HepG2 (cell line): ENCODE measurements around the gene INSL4. TPM values are rescaled to one million over a fixed set of nuclear protein-coding genes. Genes with fewer than 3 reads are reported as not detected.

Experiments used
- ATAC-seq: fragments of 200-7000 bp; cut with Tn5 transposase; 3 replicates; pipeline ENCODE4 v1.9.1; 2020; ENCODE audit warnings: mild to moderate bottlenecking, moderate library complexity
- BruUV-seq: library from RNA; stranded (reverse); fragments of 400-500 nt; replicated peaks from 2 replicates; lab custom pipeline; 2021; lab: Mats Ljungman, UMichigan
- CTCF ChIA-PET: fragments of 300-600 bp; formaldehyde crosslinking; extraction: SDS; loops from one replicate; lab custom pipeline; 2021; ENCODE audit warnings: low total read pairs, inconsistent platforms, low intra/inter-chr PET ratio; lab: Yijun Ruan, JAX
- POLR2A ChIA-PET: fragments of 350-600 bp; sonication (Branson Sonifier 250); formaldehyde crosslinking; loops from one replicate; lab custom pipeline; 2020; ENCODE audit warnings: antibody characterized with exemption, inconsistent platforms; lab: Yijun Ruan, JAX
- DNase-seq: peaks from one replicate; pipeline ENCODE4 v3.0.0-alpha.2; 2015; ENCODE audit warnings: low spot score
- FAIRE-seq: peaks from 3 replicates; lab custom pipeline; 2011; peaks lifted over from hg19 to GRCh38; lab: Jason Lieb, UNC
- H2AFZ ChIP-seq: one replicate; pipeline ENCODE4 v1.6.1; 2011; ENCODE audit warnings: low read length, inconsistent platforms
- H3K27ac ChIP-seq: fragments of 300-600 bp; 3 replicates; pipeline ENCODE4 v1.8.0; 2011; ENCODE audit warnings: mixed run types, mild to moderate bottlenecking, mixed read lengths, low read length, inconsistent platforms; ENCODE audit not compliant: insufficient read depth; ENCODE audit errors: extremely low read length
- H3K27me3 ChIP-seq, 2 experiments: fragments of 200-600 bp in 1 of 2; 2 replicates in 1 of 2; 3 replicates in 1 of 2; pipeline versions ENCODE4 v1.6.0 to v1.8.0; 2011; ENCODE audit warnings: low read length in 2 of 2, mild to moderate bottlenecking in 2 of 2, moderate library complexity in 2 of 2, inconsistent platforms in 1 of 2; ENCODE audit not compliant: insufficient read depth in 2 of 2, control insufficient read depth in 1 of 2
- H3K36me3 ChIP-seq, 2 experiments: fragments of 200-600 bp in 1 of 2; replicated peaks in 1 of 2; 2 replicates in 1 of 2; 3 replicates in 1 of 2; pipeline versions ENCODE4 v1.5.1 to v1.8.0; 2011; ENCODE audit warnings: low read length in 2 of 2, inconsistent platforms in 1 of 2; ENCODE audit not compliant: insufficient read depth in 2 of 2, control insufficient read depth in 1 of 2
- H3K4me1 ChIP-seq: 2 replicates; pipeline ENCODE4 v1.5.1; 2012; ENCODE audit warnings: low read length, inconsistent platforms; ENCODE audit not compliant: insufficient read depth
- H3K4me2 ChIP-seq: 2 replicates; pipeline ENCODE4 v1.6.0; 2011; ENCODE audit warnings: low read depth, low read length, inconsistent platforms
- H3K4me3 ChIP-seq, 3 experiments: fragments of 200-600 bp in 1 of 3; sonication (generic), shearing (Covaris generic) in 1 of 3; replicated peaks in 1 of 3; 2 replicates each; pipeline ENCODE4 v1.5.1; 2011 to 2016; ENCODE audit warnings: low read length in 3 of 3, inconsistent platforms in 2 of 3, low read depth in 2 of 3, mild to moderate bottlenecking in 2 of 3, control low read depth in 1 of 3, mixed read lengths in 1 of 3; ENCODE audit not compliant: insufficient read depth in 1 of 3
- H3K79me2 ChIP-seq: one replicate; pipeline ENCODE4 v1.6.1; 2011; ENCODE audit warnings: low read length, inconsistent platforms; ENCODE audit not compliant: insufficient read depth
- H3K9ac ChIP-seq: 2 replicates; pipeline ENCODE4 v1.6.0; 2011; ENCODE audit warnings: mild to moderate bottlenecking, low read depth, low read length, inconsistent platforms; ENCODE audit not compliant: insufficient read depth
- H3K9me3 ChIP-seq: 2 replicates; pipeline ENCODE4 v1.5.1; 2012; ENCODE audit warnings: mild to moderate bottlenecking, low read length
- H4K20me1 ChIP-seq: 2 replicates; pipeline ENCODE4 v1.6.0; 2011; ENCODE audit warnings: inconsistent platforms, mild to moderate bottlenecking, low read length, moderate library complexity; ENCODE audit not compliant: insufficient read depth
- HCFC1 ChIP-seq: fragments of 150-350 bp; IDR thresholded peaks from 2 replicates; pipeline ENCODE4 v1.6.1; 2014; ENCODE audit warnings: low read depth, low read length
- HMGA1 ChIP-seq: sonication (generic); formaldehyde crosslinking; conservative IDR thresholded peaks from 2 replicates; pipeline ENCODE4 v1.4.0; 2020; ENCODE audit warnings: missing genetic modification reagents
- KAT7 ChIP-seq: IDR thresholded peaks from 2 replicates; pipeline ENCODE4 v1.6.1; 2018; ENCODE audit warnings: borderline replicate concordance, missing compliant biosample characterization
- MED1 ChIP-seq: sonication (generic); formaldehyde crosslinking; IDR thresholded peaks from 2 replicates; pipeline ENCODE4 v1.4.0; 2020; ENCODE audit warnings: missing genetic modification reagents
- MTF2 ChIP-seq: sonication (generic); formaldehyde crosslinking; IDR thresholded peaks from 2 replicates; pipeline ENCODE4 v1.5.0; 2020; ENCODE audit warnings: missing genetic modification reagents, borderline replicate concordance
- POGK ChIP-seq: sonication (generic); formaldehyde crosslinking; conservative IDR thresholded peaks from 2 replicates; pipeline ENCODE4 v1.8.0; 2022; ENCODE audit warnings: mild to moderate bottlenecking, moderate library complexity, missing genetic modification reagents
- TERF1 ChIP-seq: sonication (generic); formaldehyde crosslinking; IDR thresholded peaks from 2 replicates; pipeline ENCODE4 v1.8.0; 2022; ENCODE audit warnings: mild to moderate bottlenecking, missing genetic modification reagents, moderate library complexity
- THYN1 ChIP-seq: sonication (generic); formaldehyde crosslinking; IDR thresholded peaks from 2 replicates; pipeline ENCODE4 v1.8.1; 2023; ENCODE audit warnings: low read depth, mild to moderate bottlenecking, moderate library complexity, missing genetic modification reagents, borderline replicate concordance
- ZEB1 ChIP-seq: IDR thresholded peaks from 2 replicates; pipeline ENCODE4 v1.6.1; 2012; ENCODE audit warnings: mild to moderate bottlenecking, low read depth, inconsistent platforms; ENCODE audit not compliant: insufficient replicate concordance
- ZNF136 ChIP-seq: sonication (generic); formaldehyde crosslinking; IDR thresholded peaks from 2 replicates; pipeline ENCODE4 v1.8.1; 2022; ENCODE audit warnings: low read depth, mild to moderate bottlenecking, moderate library complexity, missing genetic modification reagents
- ZNF234 ChIP-seq: sonication (generic); formaldehyde crosslinking; conservative IDR thresholded peaks from 2 replicates; pipeline ENCODE4 v1.5.1; 2020; ENCODE audit warnings: mild to moderate bottlenecking, missing genetic modification reagents
- ZNF496 ChIP-seq: sonication (generic); formaldehyde crosslinking; IDR thresholded peaks from 2 replicates; pipeline ENCODE4 v1.8.1; 2023; ENCODE audit warnings: mild to moderate bottlenecking, moderate library complexity, missing genetic modification reagents; ENCODE audit not compliant: insufficient replicate concordance
- ZNF724P ChIP-seq: sonication (generic); formaldehyde crosslinking; IDR thresholded peaks from 2 replicates; pipeline ENCODE4 v1.8.0; 2022; ENCODE audit warnings: missing genetic modification reagents, borderline replicate concordance
- ZSCAN22 ChIP-seq: sonication (generic); formaldehyde crosslinking; IDR thresholded peaks from 2 replicates; pipeline ENCODE4 v1.4.0; 2020; ENCODE audit warnings: mild to moderate bottlenecking, missing genetic modification reagents
- WGBS: methylation state at CpG from one replicate; pipeline ENCODE4 v1.1.6; 2017; ENCODE audit warnings: low lambda C conversion rate; 5-methylcytosine and 5-hydroxymethylcytosine counted together
- in situ Hi-C: cut with HindIII; loops from 2 replicates; pipeline ENCODE4 v1.10.0; 2017; ENCODE audit warnings: low pct_unique_long_range_greater_than_20kb; ENCODE audit not compliant: extremely low pct_ligation_motif_present
- intact Hi-C: fragments of 100-400 bp; cut with micrococcal nuclease; formaldehyde crosslinking; loops from one replicate; pipeline ENCODE4 v1.10.0; 2022; ENCODE audit not compliant: unreplicated experiment
- polyA plus RNA-seq, 8 experiments: library from polyadenylated mRNA; depleted of rRNA in 3 of 8; stranded (reverse) in 7 of 8; unstranded in 1 of 8; fragments of >200 nt; fragmentation: Illumina TruSeq in 4 of 8; extraction: Trizol in 4 of 8; gene quantifications; 2 replicates each; pipeline versions ENCODE4 v1.2.1 to v1.2.3, GENCODE V29; 2011 to 2016; ENCODE audit warnings: low read depth in 4 of 8, missing spikeins in 1 of 8, mixed read lengths in 1 of 8; ENCODE audit not compliant: insufficient read depth in 1 of 8
- total RNA-seq, 5 experiments: library from RNA; depleted of rRNA; stranded (reverse); fragments of >200 nt; fragmentation: Illumina TruSeq; extraction: Trizol; gene quantifications; 2 replicates each; pipeline ENCODE4 v1.2.3, GENCODE V29; 2016; ENCODE audit warnings: low read depth in 1 of 5
- TF ChIP-seq, protein P1 (sequence below): IDR thresholded peaks from 2 replicates; pipeline ENCODE4 v1.6.1; 2016; ENCODE audit warnings: missing biosample characterization, missing genetic modification reagents, low read depth

INSL4 gene
- total and polyA plus RNA-seq, 2 of the 13 experiments (the other 11 are each of a cell fraction or from before 2014, with no cell fraction given) = not detected

DNA sequence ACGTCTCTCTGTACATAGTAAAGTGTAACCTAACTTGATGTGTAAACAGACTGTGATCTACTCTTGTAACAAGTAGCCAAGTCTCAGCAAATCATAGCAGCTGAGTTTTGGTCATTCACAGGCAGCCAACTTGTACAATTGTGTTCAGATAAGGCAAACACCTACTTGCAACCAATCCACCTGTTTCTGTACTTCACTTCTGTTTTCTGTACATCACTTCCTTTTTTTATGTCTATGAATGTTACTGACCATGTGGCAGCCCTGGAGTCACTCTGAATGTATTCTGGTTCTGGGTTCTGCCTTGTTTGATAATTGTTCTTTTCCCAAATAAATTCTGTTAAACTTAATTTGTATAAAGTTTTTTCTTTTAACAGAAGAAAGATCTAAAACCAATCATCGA, 47.3 kb downstream of the INSL4 start:
- CTCF ChIA-PET = no interaction called here
- Histone ChIP-seq H3K79me2 (no peaks in the 10 kb centered on the region), H3K27me3 (no peaks in the 10 kb centered on the region), H3K27ac (no peak overlapping the region), H3K9me3 (no peaks in the 10 kb centered on the region), H3K4me3 (no peak overlapping the region), H3K4me1 (no peaks in the 10 kb centered on the region), H3K4me2 (no peak overlapping the region), H3K9ac (no peak overlapping the region), H3K36me3 (no peaks in the 10 kb centered on the region), H4K20me1 (no peaks in the 10 kb centered on the region), H2AFZ (no peak overlapping the region)
- ATAC-seq (no peak), DNase-seq (no peak), FAIRE-seq (no peak)
- in situ Hi-C loops = no loop called here
- WGBS = 0% methylated on average over 2 of the region's 2 CpGs
- POLR2A ChIA-PET = no interaction called here
- no TSS peak for BruUV-seq
- intact Hi-C loops = no loop called here
- TF ChIP-seq, protein P1, sequence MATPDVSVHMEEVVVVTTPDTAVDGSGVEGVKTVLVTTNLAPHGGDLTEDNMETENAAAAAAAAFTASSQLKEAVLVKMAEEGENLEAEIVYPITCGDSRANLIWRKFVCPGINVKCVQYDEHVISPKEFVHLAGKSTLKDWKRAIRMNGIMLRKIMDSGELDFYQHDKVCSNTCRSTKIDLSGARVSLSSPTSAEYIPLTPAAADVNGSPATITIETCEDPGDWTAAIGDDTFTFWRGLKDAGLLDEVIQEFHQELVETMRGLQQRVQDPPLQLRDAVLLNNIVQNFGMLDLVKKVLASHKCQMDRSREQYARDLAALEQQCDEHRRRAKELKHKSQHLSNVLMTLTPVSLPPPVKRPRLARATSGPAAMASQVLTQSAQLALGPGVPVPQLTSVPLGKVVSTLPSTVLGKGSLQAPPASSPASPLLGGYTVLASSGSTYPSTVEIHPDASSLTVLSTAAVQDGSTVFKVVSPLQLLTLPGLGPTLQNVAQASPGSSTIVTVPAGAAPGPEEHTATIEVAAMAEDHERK (CRISPR knock-in tag) = no peak
- TF ChIP-seq ZNF234 (no peak), TERF1 (no peak), KAT7 (CRISPR knock-in tag) (no peak), MTF2 (CRISPR knock-in tag) (no peak), HCFC1 (no peak), ZNF136 (no peak), POGK (CRISPR knock-in tag) (no peak), ZNF724P (CRISPR knock-in tag) (no peak), MED1 (CRISPR knock-in tag) (no peak), ZEB1 (no peak), HMGA1 (no peak), ZSCAN22 (CRISPR knock-in tag) (no peak), ZNF496 (no peak), THYN1 (CRISPR knock-in tag) (no peak)
